ENCODE results near the gene EMC1.
"Not testable (repeated sequence)": the region's sequence is repeated elsewhere in the genome, so short reads cannot be mapped to it uniquely, and the experiment has no call there.

DNA sequence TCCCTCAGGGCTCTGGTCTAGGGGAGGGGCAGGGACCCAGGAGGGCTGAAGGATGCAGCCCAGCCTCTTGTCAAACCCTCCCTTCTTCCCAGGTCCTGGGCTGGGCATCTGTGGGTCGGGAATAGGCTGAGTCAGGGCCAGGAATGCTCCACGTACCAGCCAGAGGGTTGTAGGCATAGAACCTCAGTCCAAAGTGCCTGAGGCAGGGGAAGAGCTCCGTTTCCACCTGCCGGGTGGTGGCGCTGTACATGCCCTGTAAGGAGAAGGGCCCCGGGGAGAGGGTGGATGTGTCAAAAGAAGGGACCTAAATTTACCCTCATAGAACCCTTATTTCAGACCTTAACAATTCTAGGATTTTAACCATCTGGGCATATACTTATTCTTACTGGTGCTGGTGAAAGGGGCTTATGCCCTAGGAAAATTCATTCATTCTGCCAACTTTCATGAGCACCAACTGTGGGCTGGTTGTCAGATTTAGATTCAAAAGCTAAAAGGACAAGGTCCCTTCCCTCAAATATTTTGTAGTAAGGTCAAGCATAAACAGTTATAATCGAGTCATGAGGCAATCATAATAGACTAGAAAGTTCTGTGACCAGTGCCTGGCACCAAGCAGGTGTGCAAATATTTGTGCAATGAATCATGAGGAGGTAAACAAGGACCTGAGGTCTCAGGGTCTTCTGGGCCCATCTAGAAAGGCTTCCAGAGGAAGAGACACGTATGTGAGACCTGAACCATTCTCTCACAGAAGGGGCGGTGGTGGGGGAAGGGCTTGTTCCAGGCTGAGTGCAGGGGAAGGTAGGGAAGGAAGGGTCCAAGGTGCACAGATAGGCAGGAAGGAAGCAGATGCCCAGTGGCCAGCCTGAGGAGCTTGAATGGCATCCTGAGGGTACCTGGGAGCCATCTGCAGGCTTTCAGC, 18.4 kb upstream of the EMC1 start:
- TF ChIP-seq, protein P1, sequence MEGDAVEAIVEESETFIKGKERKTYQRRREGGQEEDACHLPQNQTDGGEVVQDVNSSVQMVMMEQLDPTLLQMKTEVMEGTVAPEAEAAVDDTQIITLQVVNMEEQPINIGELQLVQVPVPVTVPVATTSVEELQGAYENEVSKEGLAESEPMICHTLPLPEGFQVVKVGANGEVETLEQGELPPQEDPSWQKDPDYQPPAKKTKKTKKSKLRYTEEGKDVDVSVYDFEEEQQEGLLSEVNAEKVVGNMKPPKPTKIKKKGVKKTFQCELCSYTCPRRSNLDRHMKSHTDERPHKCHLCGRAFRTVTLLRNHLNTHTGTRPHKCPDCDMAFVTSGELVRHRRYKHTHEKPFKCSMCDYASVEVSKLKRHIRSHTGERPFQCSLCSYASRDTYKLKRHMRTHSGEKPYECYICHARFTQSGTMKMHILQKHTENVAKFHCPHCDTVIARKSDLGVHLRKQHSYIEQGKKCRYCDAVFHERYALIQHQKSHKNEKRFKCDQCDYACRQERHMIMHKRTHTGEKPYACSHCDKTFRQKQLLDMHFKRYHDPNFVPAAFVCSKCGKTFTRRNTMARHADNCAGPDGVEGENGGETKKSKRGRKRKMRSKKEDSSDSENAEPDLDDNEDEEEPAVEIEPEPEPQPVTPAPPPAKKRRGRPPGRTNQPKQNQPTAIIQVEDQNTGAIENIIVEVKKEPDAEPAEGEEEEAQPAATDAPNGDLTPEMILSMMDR (conservative IDR thresholded peaks at IDR 0.05) = not testable (repeated sequence)
- not testable (repeated sequence) for TF ChIP-seq EZH2 (IDR thresholded peaks at IDR 0.05; ENCODE audit: low read depth)
